ENCODE data around the gene P2RY12. TPM values are rescaled to one million over a fixed set of nuclear protein-coding genes. Genes with fewer than 3 reads are reported as not detected.

P2RY12 gene
- total RNA-seq, 1 experiment from 2014 or later = not detected

DNA sequence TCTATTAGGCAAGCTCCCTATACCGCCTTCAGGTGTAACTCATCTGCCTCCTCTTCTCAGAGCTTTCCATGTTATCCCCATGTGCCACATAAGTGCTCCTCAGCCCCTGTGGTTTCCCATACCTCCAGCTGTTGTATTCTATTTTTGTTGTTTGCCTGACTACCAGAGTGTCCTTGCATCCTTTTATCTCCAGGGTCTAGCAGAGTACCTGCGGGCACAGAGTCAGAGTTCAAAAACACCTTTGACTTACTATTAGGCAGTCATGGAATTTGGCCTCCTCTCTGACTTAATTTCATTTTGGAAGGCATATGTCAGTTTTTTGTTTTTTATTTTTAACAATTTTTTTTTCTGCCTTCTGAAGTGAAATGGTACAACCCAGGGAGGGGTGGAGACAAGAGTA, 75.0 kb downstream of the P2RY12 start:
- Mint-ChIP-seq H3K27ac (ENCODE audit: low read depth, unreplicated experiment) (peak overlapping the region; percentile 49), H3K4me1 (ENCODE audit: insufficient read depth, unreplicated experiment) (peaks cover 60% of the 10 kb centered on the region), H3K36me3 (ENCODE audit: insufficient read depth, unreplicated experiment) (peaks cover 61% of the 10 kb centered on the region), H3K27me3 (ENCODE audit: insufficient read depth, unreplicated experiment) (no peaks in the 10 kb centered on the region), H3K4me3 (ENCODE audit: unreplicated experiment) (peak overlapping the region; percentile 42), H3K9me3 (ENCODE audit: unreplicated experiment) (no peaks in the 10 kb centered on the region)
- BruUV-seq (replicated peaks) = no TSS peak
- ChIA-PET CTCF (interaction anchor here (0.5 to 1.0 kb wide), 5 partner anchors 17 to 549 kb away, joined by 3 to 5 read pairs (median 4); partner anchors contain the start of gene P2RY13), POLR2A (interaction anchor here (1.8 to 8.0 kb wide), 2 partner anchors 6 to 11 kb away, joined by 5 to 341 read pairs; partner anchors contain the start of gene GPR87)
- no peak for DNase-seq (ENCODE audit: unreplicated experiment)
- intact Hi-C loops (cut with micrococcal nuclease) = no loop called here
- TF ChIP-seq, protein P1, sequence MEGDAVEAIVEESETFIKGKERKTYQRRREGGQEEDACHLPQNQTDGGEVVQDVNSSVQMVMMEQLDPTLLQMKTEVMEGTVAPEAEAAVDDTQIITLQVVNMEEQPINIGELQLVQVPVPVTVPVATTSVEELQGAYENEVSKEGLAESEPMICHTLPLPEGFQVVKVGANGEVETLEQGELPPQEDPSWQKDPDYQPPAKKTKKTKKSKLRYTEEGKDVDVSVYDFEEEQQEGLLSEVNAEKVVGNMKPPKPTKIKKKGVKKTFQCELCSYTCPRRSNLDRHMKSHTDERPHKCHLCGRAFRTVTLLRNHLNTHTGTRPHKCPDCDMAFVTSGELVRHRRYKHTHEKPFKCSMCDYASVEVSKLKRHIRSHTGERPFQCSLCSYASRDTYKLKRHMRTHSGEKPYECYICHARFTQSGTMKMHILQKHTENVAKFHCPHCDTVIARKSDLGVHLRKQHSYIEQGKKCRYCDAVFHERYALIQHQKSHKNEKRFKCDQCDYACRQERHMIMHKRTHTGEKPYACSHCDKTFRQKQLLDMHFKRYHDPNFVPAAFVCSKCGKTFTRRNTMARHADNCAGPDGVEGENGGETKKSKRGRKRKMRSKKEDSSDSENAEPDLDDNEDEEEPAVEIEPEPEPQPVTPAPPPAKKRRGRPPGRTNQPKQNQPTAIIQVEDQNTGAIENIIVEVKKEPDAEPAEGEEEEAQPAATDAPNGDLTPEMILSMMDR (IDR thresholded peaks at IDR 0.05; ENCODE audit: unreplicated experiment) = no peak

DNA sequence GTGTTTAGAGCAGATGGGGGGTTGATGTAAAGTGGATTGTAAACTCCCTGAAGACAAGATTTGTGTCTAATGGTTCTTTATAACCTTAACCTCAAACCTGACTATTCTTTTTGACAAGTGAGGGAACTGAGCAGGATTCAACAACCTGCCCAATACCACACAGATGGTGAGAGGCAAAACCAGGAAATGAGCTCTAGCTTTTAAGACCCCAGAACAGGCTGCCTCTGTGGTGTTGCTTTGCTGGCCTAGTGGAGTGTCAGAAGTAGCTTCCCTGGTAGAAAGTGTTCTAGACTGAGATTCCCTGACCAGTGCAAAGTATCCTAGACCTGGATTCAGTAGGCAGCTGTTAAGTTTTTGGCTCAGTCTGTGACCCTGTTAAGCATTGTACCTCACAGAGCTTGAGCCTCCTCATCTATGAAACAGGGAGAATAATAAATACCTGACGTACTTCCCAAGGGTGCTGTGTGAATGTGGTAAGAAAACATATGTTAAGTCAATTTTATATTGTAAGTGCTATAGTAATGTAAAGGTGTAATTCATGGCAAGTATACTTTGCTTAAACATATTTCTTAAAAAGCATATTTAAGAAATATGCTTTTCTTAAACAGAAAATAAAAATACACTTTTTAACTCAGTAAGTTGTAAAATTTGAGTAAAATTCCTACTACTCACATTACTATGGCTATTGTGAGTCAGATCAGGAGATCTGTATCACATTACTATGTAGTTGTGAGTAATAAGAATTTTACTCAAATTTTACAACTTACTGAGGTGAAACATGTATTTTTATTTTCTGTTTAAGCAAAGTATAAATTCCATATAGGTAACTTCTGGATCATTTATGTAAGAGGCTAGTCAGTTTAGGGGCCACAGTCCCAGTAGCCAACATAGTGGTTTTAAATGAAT, 76.7 kb downstream of the P2RY12 start:
- no peaks in the 10 kb centered on the region for H3K9me3 Mint-ChIP-seq (ENCODE audit: unreplicated experiment)
- no TSS peak for BruUV-seq (replicated peaks)
- no peaks in the 10 kb centered on the region for H3K27me3 Mint-ChIP-seq (ENCODE audit: insufficient read depth, unreplicated experiment)
- no peak for DNase-seq (ENCODE audit: unreplicated experiment)
- peaks cover 75% of the 10 kb centered on the region for H3K4me1 Mint-ChIP-seq (ENCODE audit: insufficient read depth, unreplicated experiment)
- ChIA-PET CTCF (interaction anchor here (0.5 to 5.6 kb wide), 7 partner anchors 6 to 1924 kb away, joined by 3 to 65 read pairs (median 4); partner anchors contain the start of genes GPR87 and P2RY13), POLR2A (interaction anchor here (1.7 to 8.0 kb wide), 3 partner anchors 8 to 47 kb away, joined by 3 to 341 read pairs (median 66); partner anchors contain the start of gene GPR87)
- H3K4me3 Mint-ChIP-seq (ENCODE audit: unreplicated experiment) = peak overlapping the region; percentile 60
- intact Hi-C loops (cut with micrococcal nuclease) = no loop called here
- H3K27ac Mint-ChIP-seq (ENCODE audit: low read depth, unreplicated experiment) = peak overlapping the region; percentile 79
- TF ChIP-seq, protein P1 (IDR thresholded peaks at IDR 0.05; ENCODE audit: unreplicated experiment) = no peak
- H3K36me3 Mint-ChIP-seq (ENCODE audit: insufficient read depth, unreplicated experiment) = peaks cover 58% of the 10 kb centered on the region

DNA sequence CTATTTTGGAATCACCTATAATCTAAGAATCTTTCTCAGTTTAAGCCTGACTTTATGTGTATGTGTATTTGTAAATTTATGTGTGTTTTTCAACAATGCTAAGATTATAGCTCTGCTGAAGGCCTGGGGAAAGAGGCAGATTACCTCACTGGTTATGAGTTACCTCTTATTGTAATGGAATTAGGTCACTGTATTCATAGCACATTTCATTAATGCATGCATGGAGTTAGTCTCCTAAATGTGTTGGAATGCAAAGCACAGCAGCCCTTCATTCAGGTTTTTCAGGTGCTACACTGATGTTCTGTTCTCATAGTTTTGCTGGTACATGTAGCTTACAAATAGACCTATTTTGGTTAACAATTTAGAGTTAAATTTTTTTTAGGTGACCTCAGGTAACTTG, 77.4 kb downstream of the P2RY12 start:
- peak overlapping the region; percentile 79 for H3K27ac Mint-ChIP-seq (ENCODE audit: low read depth, unreplicated experiment)
- peaks cover 82% of the 10 kb centered on the region for H3K4me1 Mint-ChIP-seq (ENCODE audit: insufficient read depth, unreplicated experiment)
- peaks cover 58% of the 10 kb centered on the region for H3K36me3 Mint-ChIP-seq (ENCODE audit: insufficient read depth, unreplicated experiment)

More for the DNA sequence above, 77.4 kb downstream of the P2RY12 start:
- ChIA-PET POLR2A (interaction anchor here (0.6 to 8.0 kb wide), 7 partner anchors 9 to 331 kb away, joined by 3 to 341 read pairs (median 4); partner anchors contain the start of genes GPR87 and P2RY13), CTCF (interaction anchor here (0.5 to 5.6 kb wide), 9 partner anchors 7 to 139 kb away, joined by 3 to 65 read pairs (median 4); partner anchors contain the start of genes GPR87 and P2RY13)
- Mint-ChIP-seq H3K27me3 (ENCODE audit: insufficient read depth, unreplicated experiment) (no peaks in the 10 kb centered on the region), H3K4me3 (ENCODE audit: unreplicated experiment) (peak overlapping the region; percentile 60), H3K9me3 (ENCODE audit: unreplicated experiment) (no peaks in the 10 kb centered on the region)
- TF ChIP-seq, protein P1 (IDR thresholded peaks at IDR 0.05; ENCODE audit: unreplicated experiment) = no peak
- intact Hi-C loops (cut with micrococcal nuclease) = no loop called here
- no peak for DNase-seq (ENCODE audit: unreplicated experiment)
- no TSS peak for BruUV-seq (replicated peaks)

Measured in MCF 10A (cell line).